GM13977 (cell line): ENCODE results near the gene ORAI3.

Experiments used
- DNase-seq: peaks from one replicate; pipeline ENCODE4 v3.0.0; 2012; ENCODE audit warnings: low spot score
- in situ Hi-C: fragments of 300-500 bp; cut with MboI; formaldehyde crosslinking; loops from one replicate; pipeline ENCODE4 v1.12.0; 2022; ENCODE audit warnings: low sequenced_read_pairs, low pct_unique_long_range_greater_than_20kb, mixed read lengths, inconsistent platforms; ENCODE audit not compliant: unreplicated experiment
- TF ChIP-seq, protein P1 (sequence below): IDR thresholded peaks from 2 replicates; pipeline ENCODE4 v1.5.1; 2012; ENCODE audit warnings: mild to moderate bottlenecking, control low read depth; ENCODE audit not compliant: insufficient read depth; ENCODE audit errors: extremely low read depth, missing control alignments

ORAI3 gene

DNA sequence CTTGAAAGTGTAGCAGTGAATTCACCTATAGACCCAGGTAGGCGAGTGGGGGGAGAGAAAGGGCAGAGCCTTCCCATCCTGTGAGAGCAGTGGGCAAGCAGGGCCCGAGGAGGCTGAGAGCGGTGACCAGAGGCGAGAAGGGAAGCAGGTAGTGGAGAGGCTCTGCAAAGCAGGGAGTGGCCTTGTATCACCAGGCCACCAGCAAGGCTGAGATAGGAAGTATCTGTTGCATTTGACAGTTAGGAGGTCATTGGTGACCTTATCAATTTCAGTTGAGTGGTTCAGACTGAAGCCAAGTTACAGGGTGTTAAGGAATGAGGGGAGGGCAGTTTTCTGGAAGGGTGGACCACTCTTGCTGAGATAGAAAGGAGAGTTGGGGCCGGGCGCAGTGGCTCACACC, 25.5 kb downstream of the ORAI3 start:
- in situ Hi-C loops: loop anchor here (25.0 kb wide), 2 partner anchors 463 to 913 kb away; partner anchors contain the start of genes COX6A2 and ZNF843
- TF ChIP-seq, protein P1, sequence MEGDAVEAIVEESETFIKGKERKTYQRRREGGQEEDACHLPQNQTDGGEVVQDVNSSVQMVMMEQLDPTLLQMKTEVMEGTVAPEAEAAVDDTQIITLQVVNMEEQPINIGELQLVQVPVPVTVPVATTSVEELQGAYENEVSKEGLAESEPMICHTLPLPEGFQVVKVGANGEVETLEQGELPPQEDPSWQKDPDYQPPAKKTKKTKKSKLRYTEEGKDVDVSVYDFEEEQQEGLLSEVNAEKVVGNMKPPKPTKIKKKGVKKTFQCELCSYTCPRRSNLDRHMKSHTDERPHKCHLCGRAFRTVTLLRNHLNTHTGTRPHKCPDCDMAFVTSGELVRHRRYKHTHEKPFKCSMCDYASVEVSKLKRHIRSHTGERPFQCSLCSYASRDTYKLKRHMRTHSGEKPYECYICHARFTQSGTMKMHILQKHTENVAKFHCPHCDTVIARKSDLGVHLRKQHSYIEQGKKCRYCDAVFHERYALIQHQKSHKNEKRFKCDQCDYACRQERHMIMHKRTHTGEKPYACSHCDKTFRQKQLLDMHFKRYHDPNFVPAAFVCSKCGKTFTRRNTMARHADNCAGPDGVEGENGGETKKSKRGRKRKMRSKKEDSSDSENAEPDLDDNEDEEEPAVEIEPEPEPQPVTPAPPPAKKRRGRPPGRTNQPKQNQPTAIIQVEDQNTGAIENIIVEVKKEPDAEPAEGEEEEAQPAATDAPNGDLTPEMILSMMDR: no peak
- no peak for DNase-seq

GRCh38 chr16:30976486-30976885, 27.6 kb downstream of the ORAI3 start:
- in situ Hi-C loops: no loop called here
- TF ChIP-seq, protein P1: no peak
- DNase-seq: no peak

DNA sequence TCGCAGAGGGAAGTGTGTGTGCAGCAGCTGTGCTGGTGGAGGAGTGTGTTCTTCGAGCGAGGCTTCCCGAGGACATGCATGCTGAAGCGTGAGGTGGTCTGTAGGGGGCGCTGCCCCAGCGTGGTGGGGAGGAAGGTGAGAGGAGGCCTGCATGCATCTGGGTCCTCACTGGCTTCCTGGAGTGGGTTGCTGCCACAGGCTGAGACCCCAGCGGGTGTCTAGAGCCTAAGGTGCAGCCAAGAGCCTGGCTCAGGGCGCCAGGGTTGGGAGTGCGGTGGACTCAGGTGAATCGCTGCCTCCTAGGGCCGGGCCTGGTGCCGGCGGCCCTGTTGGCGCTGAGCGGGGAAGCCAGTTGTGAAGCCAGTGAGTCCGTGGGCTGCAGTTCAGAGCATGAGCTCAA, 28.6 kb downstream of the ORAI3 start:
- in situ Hi-C loops: no loop called here
- DNase-seq: no peak
- TF ChIP-seq, protein P1: peak; percentile 43

DNA sequence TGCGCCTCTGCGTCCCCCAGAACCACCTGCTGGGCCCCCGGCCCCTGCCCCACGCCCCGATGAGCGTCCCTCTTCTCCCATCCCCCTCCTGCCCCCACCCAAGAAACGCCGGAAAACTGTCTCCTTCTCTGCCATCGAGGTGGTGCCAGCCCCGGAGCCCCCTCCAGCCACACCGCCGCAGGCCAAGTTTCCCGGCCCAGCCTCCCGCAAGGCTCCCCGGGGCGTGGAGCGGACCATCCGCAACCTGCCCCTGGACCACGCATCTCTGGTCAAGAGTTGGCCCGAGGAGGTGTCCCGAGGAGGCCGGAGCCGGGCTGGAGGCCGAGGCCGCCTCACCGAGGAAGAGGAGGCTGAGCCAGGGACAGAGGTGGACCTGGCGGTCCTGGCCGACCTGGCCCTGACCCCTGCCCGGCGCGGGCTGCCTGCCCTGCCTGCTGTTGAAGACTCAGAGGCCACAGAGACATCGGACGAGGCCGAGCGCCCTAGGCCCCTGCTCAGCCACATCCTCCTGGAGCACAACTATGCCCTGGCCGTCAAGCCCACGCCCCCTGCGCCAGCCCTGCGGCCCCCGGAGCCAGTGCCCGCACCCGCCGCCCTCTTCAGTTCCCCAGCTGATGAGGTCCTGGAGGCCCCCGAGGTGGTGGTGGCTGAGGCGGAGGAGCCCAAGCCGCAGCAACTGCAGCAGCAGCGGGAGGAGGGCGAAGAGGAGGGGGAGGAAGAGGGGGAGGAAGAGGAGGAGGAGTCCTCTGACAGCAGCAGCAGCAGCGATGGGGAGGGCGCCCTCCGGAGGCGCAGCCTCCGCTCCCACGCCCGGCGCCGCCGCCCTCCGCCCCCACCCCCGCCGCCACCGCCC, 30.5 kb downstream of the ORAI3 start:
- in situ Hi-C loops: no loop called here
- TF ChIP-seq, protein P1: no peak
- DNase-seq: no peak

GRCh38 chr16:30980023-30980371, 31.1 kb downstream of the ORAI3 start:
- in situ Hi-C loops: no loop called here
- TF ChIP-seq, protein P1: no peak
- DNase-seq: no peak

DNA sequence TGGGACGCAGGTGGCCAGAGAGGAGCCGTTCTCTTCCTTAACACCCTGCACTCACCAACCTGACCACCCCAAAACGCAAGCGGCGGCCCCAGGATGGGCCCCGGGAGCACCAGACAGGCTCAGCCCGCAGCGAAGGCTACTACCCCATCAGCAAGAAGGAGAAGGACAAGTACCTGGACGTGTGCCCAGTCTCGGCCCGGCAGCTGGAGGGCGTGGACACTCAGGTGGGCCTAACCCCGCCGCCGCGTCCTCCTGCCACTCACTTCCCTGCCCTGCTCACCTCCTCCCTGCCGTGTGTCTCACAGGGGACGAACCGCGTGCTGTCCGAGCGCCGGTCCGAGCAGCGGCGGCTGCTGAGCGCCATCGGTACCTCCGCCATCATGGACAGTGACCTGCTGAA, 31.6 kb downstream of the ORAI3 start:
- in situ Hi-C loops: no loop called here
- DNase-seq: no peak
- TF ChIP-seq, protein P1: no peak
